Spleen (tissue), 7 donors: ENCODE results near the gene ACTR3C.

Experiments
- CTCF ChIP-seq, 11 experiments: fragments of 200-600 bp in 7 of 11; fragments of 450-650 bp in 4 of 11; sonication (generic) in 4 of 11; IDR thresholded peaks in 8 of 11; conservative IDR thresholded peaks in 3 of 11; 1 replicate in 7 of 11; 2 replicates in 4 of 11; pipeline versions ENCODE4 v1.4.0 to v1.8.0; 2016 to 2021; ENCODE audit warnings: antibody characterized with exemption in 11 of 11, inconsistent platforms in 4 of 11, mild to moderate bottlenecking in 1 of 11
- POLR2A ChIP-seq, 3 donors: fragments of 450-650 bp; IDR thresholded peaks; one replicate each; pipeline ENCODE4 v1.5.1; 2017; ENCODE audit warnings: antibody characterized with exemption in 3 of 3, mild to moderate bottlenecking in 1 of 3
- POLR2AphosphoS5 ChIP-seq, 3 donors: sonication (generic); formaldehyde crosslinking; IDR thresholded peaks; one replicate each; pipeline ENCODE4 v1.5.1; 2017; ENCODE audit warnings: antibody characterized with exemption in 3 of 3
- donor health status: DM: no; HTN: no; CAD: no; lungs with moderate emphysema.
- donor health status: DM: no; HTN: no; CAD: no.
- donor health status: DM: no; HTN: no; CAD: no.

GRCh38 chr7:150337659-150338081 lies 14.3 kb upstream of the ACTR3C start:
- TF ChIP-seq CTCF (IDR thresholded peaks at IDR 0.05 in 8 of 11, conservative IDR thresholded peaks at IDR 0.05 in 3 of 11) = no peak
- no peak for TF ChIP-seq POLR2A (IDR thresholded peaks at IDR 0.05)
- no peak for TF ChIP-seq POLR2AphosphoS5 (IDR thresholded peaks at IDR 0.05)
